B cell (primary cell): Measurements from ENCODE around the gene PRCC. TPM values are rescaled to one million over a fixed set of nuclear protein-coding genes. Genes with fewer than 3 reads are reported as not detected.

Source experiments
- ATAC-seq: fragments of 200-7000 bp; cut with Tn5 transposase; one replicate; pipeline ENCODE4 v1.10.0; 2021; ENCODE audit warnings: low read depth, mild to moderate bottlenecking, moderate number of reproducible peaks, moderate library complexity
- CTCF ChIA-PET: fragments of 350-600 bp; sonication (Branson Sonifier 250); formaldehyde crosslinking; loops from one replicate; lab custom pipeline; 2021; ENCODE audit warnings: antibody characterized with exemption, inconsistent platforms; lab: Charles Lee
- POLR2A ChIA-PET: fragments of 350-600 bp; sonication (Branson Sonifier 250); formaldehyde crosslinking; loops from one replicate; lab custom pipeline; 2021; ENCODE audit warnings: antibody characterized with exemption; lab: Charles Lee
- DNase-seq: peaks from one replicate; pipeline ENCODE4 v3.0.0; 2013
- H2AFZ ChIP-seq: 2 replicates; pipeline ENCODE4 v1.6.1; 2012; ENCODE audit warnings: mild to moderate bottlenecking, low read depth, low read length; ENCODE audit not compliant: insufficient read depth, poor library complexity, severe bottlenecking
- H3K27ac ChIP-seq, 2 donors: 1 replicate in 1 of 2; 2 replicates in 1 of 2; pipeline ENCODE4 v1.5.1; 2012 to 2013; ENCODE audit warnings: low read length in 2 of 2, mild to moderate bottlenecking in 2 of 2, moderate library complexity in 1 of 2
- H3K27me3 ChIP-seq, 4 experiments: fragments of 200-600 bp in 1 of 4; sonication (generic) in 1 of 4; replicated peaks in 1 of 4; 1 replicate in 2 of 4; 2 replicates in 2 of 4; pipeline versions ENCODE4 v1.6.1 to v1.7.0; 2013 to 2016; ENCODE audit warnings: low read length in 3 of 4, mild to moderate bottlenecking in 2 of 4, mixed read lengths in 1 of 4, moderate library complexity in 1 of 4; ENCODE audit not compliant: insufficient read depth in 4 of 4, control insufficient read depth in 3 of 4; ENCODE audit errors: control extremely low read depth in 1 of 4
- H3K36me3 ChIP-seq, 2 experiments: replicated peaks in 1 of 2; 1 replicate in 1 of 2; 2 replicates in 1 of 2; pipeline versions ENCODE4 v1.6.1 to v1.7.1; 2013; ENCODE audit warnings: low read length in 1 of 2; ENCODE audit not compliant: insufficient read depth in 2 of 2, control insufficient read depth in 1 of 2; ENCODE audit errors: control extremely low read depth in 1 of 2, extremely low read depth in 1 of 2
- H3K4me1 ChIP-seq, 2 donors: fragments of 200-600 bp in 1 of 2; sonication (generic) in 1 of 2; 1 replicate in 1 of 2; 2 replicates in 1 of 2; pipeline versions ENCODE4 v1.5.1 to v1.6.1; 2013 to 2017; ENCODE audit warnings: low read length in 2 of 2; ENCODE audit not compliant: control insufficient read depth in 2 of 2, insufficient read depth in 2 of 2
- H3K4me2 ChIP-seq: replicated peaks from 2 replicates; pipeline ENCODE3; 2012; ENCODE audit warnings: mild to moderate bottlenecking, low read depth, low read length; ENCODE audit not compliant: poor library complexity, severe bottlenecking
- H3K4me3 ChIP-seq, 5 experiments: fragments of 200-600 bp in 1 of 5; sonication (generic) in 1 of 5; 1 replicate in 3 of 5; 2 replicates in 2 of 5; pipeline versions ENCODE4 v1.5.1 to v1.7.0; 2011 to 2016; ENCODE audit warnings: low read length in 4 of 5, mild to moderate bottlenecking in 4 of 5, low read depth in 2 of 5, control low read depth in 1 of 5, moderate library complexity in 1 of 5; ENCODE audit not compliant: insufficient read depth in 1 of 5; ENCODE audit errors: control extremely low read depth in 1 of 5, extremely low read depth in 1 of 5
- H3K79me2 ChIP-seq: fragments of 200-600 bp; sonication (generic); one replicate; pipeline ENCODE4 v1.6.0; 2016; ENCODE audit warnings: low read length; ENCODE audit not compliant: control insufficient read depth, insufficient read depth
- H3K9ac ChIP-seq: fragments of 200-600 bp; sonication (generic); 2 replicates; pipeline ENCODE4 v1.6.1; 2017; ENCODE audit warnings: mild to moderate bottlenecking, low read length, moderate library complexity
- H3K9me3 ChIP-seq, 3 donors: one replicate each; pipeline versions ENCODE4 v1.6.1 to v1.7.1; 2013; ENCODE audit warnings: low read length in 2 of 3; ENCODE audit not compliant: control insufficient read depth in 2 of 3, insufficient read depth in 1 of 3; ENCODE audit errors: control extremely low read depth in 1 of 3
- H4K20me1 ChIP-seq: 2 replicates; pipeline ENCODE4 v1.6.0; 2012; ENCODE audit warnings: mild to moderate bottlenecking, low read length; ENCODE audit not compliant: insufficient read depth, control insufficient read depth, poor library complexity, severe bottlenecking
- H3K27ac Mint-ChIP-seq: one replicate; pipeline ENCODE4 v1.8.0; 2021; ENCODE audit warnings: mixed read lengths
- H3K27me3 Mint-ChIP-seq: one replicate; pipeline ENCODE4 v1.8.0; 2021; ENCODE audit warnings: mixed read lengths
- H3K4me1 Mint-ChIP-seq: one replicate; pipeline ENCODE4 v1.8.0; 2021; ENCODE audit warnings: mixed read lengths
- H3K4me3 Mint-ChIP-seq: one replicate; pipeline ENCODE4 v1.8.0; 2021; ENCODE audit warnings: mixed read lengths
- H3K9me3 Mint-ChIP-seq: one replicate; pipeline ENCODE4 v1.8.0; 2022; ENCODE audit warnings: mixed read lengths; ENCODE audit not compliant: insufficient read depth
- CTCF ChIP-seq: fragments of 200-600 bp; IDR thresholded peaks from one replicate; pipeline ENCODE4 v1.8.0; 2022; ENCODE audit warnings: antibody characterized with exemption, mild to moderate bottlenecking
- EZH2 ChIP-seq: IDR thresholded peaks from 2 replicates; pipeline ENCODE4 v1.6.1; 2012; ENCODE audit warnings: borderline replicate concordance, low read depth, mild to moderate bottlenecking, moderate library complexity, low read length; ENCODE audit not compliant: insufficient read depth, poor library complexity, severe bottlenecking
- WGBS: methylation state at CpG from one replicate; pipeline ENCODE4 v1.1.5; 2013; ENCODE audit warnings: missing lambda C conversion rate; ENCODE audit not compliant: insufficient coverage; 5-methylcytosine and 5-hydroxymethylcytosine counted together
- intact Hi-C: fragments of 100-400 bp; cut with micrococcal nuclease; formaldehyde crosslinking; loops from one replicate; pipeline ENCODE4 v1.10.0; 2022
- polyA plus RNA-seq: library from polyadenylated mRNA; depleted of rRNA; stranded (reverse); fragments of >200 nt; gene quantifications from 2 replicates; pipeline ENCODE4 v1.2.3, GENCODE V29; 2012
- total RNA-seq, 2 donors: library from RNA; stranded (reverse); fragments of 120-200 nt in 1 of 2; gene quantifications; 1 replicate in 1 of 2; 2 replicates in 1 of 2; pipeline versions ENCODE4 v1.2.3 to v1.2.4, GENCODE V29; 2013 to 2022

The PRCC gene
- total and polyA plus RNA-seq, 2 donors (not counting 1 experiment from before 2014, with no cell fraction given): 55.7 to 83.4 TPM

- Histone ChIP-seq H3K36me3 (peaks cover 0 to 48% of the 10 kb centered on the region in 2 experiments), H3K27ac (no peak overlapping the region), H2AFZ (no peak overlapping the region), H3K9ac (no peak overlapping the region), H4K20me1 (peaks cover 59% of the 10 kb centered on the region), H3K4me3 (no peak overlapping the region), H3K79me2 (peaks cover 42% of the 10 kb centered on the region), H3K4me1 (peaks cover 18 to 19% of the 10 kb centered on the region in 2 donors), H3K27me3 (no peaks in the 10 kb centered on the region), H3K4me2 (no peak overlapping the region), H3K9me3 (no peaks in the 10 kb centered on the region)
- no peaks in the 10 kb centered on the region for H3K9me3 Mint-ChIP-seq
- ChIA-PET CTCF (interaction anchor here (1.0 to 9.5 kb wide), 4 partner anchors 15 to 36 kb away, joined by 3 to 245 read pairs (median 4); partner anchors contain the start of gene CRABP2), POLR2A (no interaction called here)
- ATAC-seq (no peak), DNase-seq (no peak)
- 100% methylated on average over 2 of the region's 2 CpGs for WGBS
- H3K4me3 Mint-ChIP-seq: no peak overlapping the region
- H3K4me1 Mint-ChIP-seq: peaks cover 13% of the 10 kb centered on the region
- no peaks in the 10 kb centered on the region for H3K27me3 Mint-ChIP-seq
- H3K27ac Mint-ChIP-seq: no peak overlapping the region
- intact Hi-C loops: no loop called here
- TF ChIP-seq EZH2: no peak
- no peak for TF ChIP-seq CTCF
Measured at GRCh38 chr1:156721131-156721530, 46.2 kb upstream of the PRCC start.

- WGBS: 92% methylated on average over 2 of the region's 4 CpGs
- Mint-ChIP-seq H3K4me3 (no peak overlapping the region), H3K27me3 (no peaks in the 10 kb centered on the region), H3K27ac (no peak overlapping the region), H3K4me1 (peaks cover 13% of the 10 kb centered on the region), H3K9me3 (no peaks in the 10 kb centered on the region)
- no peak overlapping the region for H3K4me3 ChIP-seq
- no peak overlapping the region for H3K27ac ChIP-seq
- H3K27me3 ChIP-seq: no peaks in the 10 kb centered on the region
- DNase-seq: no peak
- H3K9me3 ChIP-seq: no peaks in the 10 kb centered on the region
- H3K36me3 ChIP-seq: peaks cover 0 to 49% of the 10 kb centered on the region in 2 experiments
- H3K79me2 ChIP-seq: peaks cover 46% of the 10 kb centered on the region
- H3K4me1 ChIP-seq: peaks cover 22 to 23% of the 10 kb centered on the region in 2 donors
- no peak overlapping the region for H3K4me2 ChIP-seq
- no peak overlapping the region for H3K9ac ChIP-seq
- ATAC-seq: no peak
- intact Hi-C loops: no loop called here
- H4K20me1 ChIP-seq: peaks cover 63% of the 10 kb centered on the region
- CTCF ChIA-PET: interaction anchor here (0.8 to 9.5 kb wide), 4 partner anchors 15 to 36 kb away, joined by 3 to 245 read pairs (median 5); partner anchors contain the start of gene CRABP2
- H2AFZ ChIP-seq: no peak overlapping the region
- POLR2A ChIA-PET: no interaction called here
- TF ChIP-seq EZH2 (no peak), CTCF (no peak)
Measured at GRCh38 chr1:156721535-156721934, 45.8 kb upstream of the PRCC start.
